ENCODE measurements around the gene PIK3C3. TPM values are rescaled to one million over a fixed set of nuclear protein-coding genes. Genes with fewer than 3 reads are reported as not detected.

The PIK3C3 gene
- total RNA-seq, 1 donor from 2014 or later = 41.5 TPM

GRCh38 chr18:41936471-41937134 is 18.4 kb upstream of the PIK3C3 start:
- no peaks in the 10 kb centered on the region for H3K4me1 Mint-ChIP-seq
- no peaks in the 10 kb centered on the region for H3K27me3 Mint-ChIP-seq (ENCODE audit: low read depth)
- DNase-seq (ENCODE audit: low read depth, low spot score) = no peak
- no peak for TF ChIP-seq CTCF (conservative IDR thresholded peaks at IDR 0.05)
- no peak overlapping the region for H3K4me3 Mint-ChIP-seq
- H3K36me3 Mint-ChIP-seq (ENCODE audit: low read depth) = no peaks in the 10 kb centered on the region
- H3K27ac Mint-ChIP-seq (ENCODE audit: unreplicated experiment) = no peak overlapping the region
- H3K9me3 Mint-ChIP-seq = no peaks in the 10 kb centered on the region

GRCh38 chr18:41938445-41938844 is 16.6 kb upstream of the PIK3C3 start:
- TF ChIP-seq CTCF (conservative IDR thresholded peaks at IDR 0.05) = no peak
- H3K4me1 Mint-ChIP-seq = no peaks in the 10 kb centered on the region
- H3K36me3 Mint-ChIP-seq (ENCODE audit: low read depth) = no peaks in the 10 kb centered on the region
- H3K9me3 Mint-ChIP-seq = no peaks in the 10 kb centered on the region
- H3K27me3 Mint-ChIP-seq (ENCODE audit: low read depth) = peaks cover 1% of the 10 kb centered on the region
- no peak overlapping the region for H3K27ac Mint-ChIP-seq (ENCODE audit: unreplicated experiment)
- DNase-seq (ENCODE audit: low read depth, low spot score) = no peak
- no peak overlapping the region for H3K4me3 Mint-ChIP-seq

GRCh38 chr18:41939326-41939725 is 15.7 kb upstream of the PIK3C3 start:
- Mint-ChIP-seq H3K4me3 (no peak overlapping the region), H3K9me3 (no peaks in the 10 kb centered on the region), H3K27me3 (ENCODE audit: low read depth) (peaks cover 5% of the 10 kb centered on the region), H3K4me1 (no peaks in the 10 kb centered on the region), H3K36me3 (ENCODE audit: low read depth) (no peaks in the 10 kb centered on the region), H3K27ac (ENCODE audit: unreplicated experiment) (no peak overlapping the region)
- TF ChIP-seq CTCF (conservative IDR thresholded peaks at IDR 0.05) = no peak
- no peak for DNase-seq (ENCODE audit: low read depth, low spot score)

GRCh38 chr18:41940506-41941215 is 14.4 kb upstream of the PIK3C3 start:
- Mint-ChIP-seq H3K4me3 (no peak overlapping the region), H3K4me1 (no peaks in the 10 kb centered on the region), H3K27ac (ENCODE audit: unreplicated experiment) (no peak overlapping the region), H3K27me3 (ENCODE audit: low read depth) (peaks cover 10% of the 10 kb centered on the region), H3K9me3 (no peaks in the 10 kb centered on the region), H3K36me3 (ENCODE audit: low read depth) (no peaks in the 10 kb centered on the region)
- no peak for TF ChIP-seq CTCF (conservative IDR thresholded peaks at IDR 0.05)
- no peak for DNase-seq (ENCODE audit: low read depth, low spot score)

- H3K27ac Mint-ChIP-seq (ENCODE audit: unreplicated experiment) = no peak overlapping the region
- no peak for TF ChIP-seq CTCF (conservative IDR thresholded peaks at IDR 0.05)
- no peaks in the 10 kb centered on the region for H3K9me3 Mint-ChIP-seq
- H3K27me3 Mint-ChIP-seq (ENCODE audit: low read depth) = peaks cover 10% of the 10 kb centered on the region
- H3K4me3 Mint-ChIP-seq = no peak overlapping the region
- no peaks in the 10 kb centered on the region for H3K36me3 Mint-ChIP-seq (ENCODE audit: low read depth)
- H3K4me1 Mint-ChIP-seq = no peaks in the 10 kb centered on the region
- DNase-seq (ENCODE audit: low read depth, low spot score) = no peak
These were observed 12.8 kb upstream of the PIK3C3 start for GRCh38 chr18:41942254-41942653.
